ENCODE measurements around the gene BCAT1.

DNA sequence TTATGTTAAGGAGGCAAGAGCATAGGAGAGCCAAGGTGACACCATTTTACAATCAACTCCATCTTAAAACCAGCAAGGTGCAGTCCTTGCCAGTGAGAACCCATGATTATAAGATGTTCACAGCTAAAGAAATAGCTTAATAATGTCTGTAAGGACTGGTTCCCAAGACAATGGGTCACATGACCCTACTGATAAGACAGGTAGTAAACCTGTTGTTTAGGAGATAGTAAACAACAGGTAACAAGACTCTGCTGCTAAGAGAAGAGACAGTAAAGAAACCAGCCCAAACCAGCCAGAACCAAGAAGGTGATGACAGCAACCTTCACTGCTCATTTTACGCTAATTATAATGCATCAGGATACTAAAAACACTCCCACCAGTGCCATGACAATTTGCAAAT, 23.2 kb upstream of the BCAT1 start:
- TF ChIP-seq, protein P1, sequence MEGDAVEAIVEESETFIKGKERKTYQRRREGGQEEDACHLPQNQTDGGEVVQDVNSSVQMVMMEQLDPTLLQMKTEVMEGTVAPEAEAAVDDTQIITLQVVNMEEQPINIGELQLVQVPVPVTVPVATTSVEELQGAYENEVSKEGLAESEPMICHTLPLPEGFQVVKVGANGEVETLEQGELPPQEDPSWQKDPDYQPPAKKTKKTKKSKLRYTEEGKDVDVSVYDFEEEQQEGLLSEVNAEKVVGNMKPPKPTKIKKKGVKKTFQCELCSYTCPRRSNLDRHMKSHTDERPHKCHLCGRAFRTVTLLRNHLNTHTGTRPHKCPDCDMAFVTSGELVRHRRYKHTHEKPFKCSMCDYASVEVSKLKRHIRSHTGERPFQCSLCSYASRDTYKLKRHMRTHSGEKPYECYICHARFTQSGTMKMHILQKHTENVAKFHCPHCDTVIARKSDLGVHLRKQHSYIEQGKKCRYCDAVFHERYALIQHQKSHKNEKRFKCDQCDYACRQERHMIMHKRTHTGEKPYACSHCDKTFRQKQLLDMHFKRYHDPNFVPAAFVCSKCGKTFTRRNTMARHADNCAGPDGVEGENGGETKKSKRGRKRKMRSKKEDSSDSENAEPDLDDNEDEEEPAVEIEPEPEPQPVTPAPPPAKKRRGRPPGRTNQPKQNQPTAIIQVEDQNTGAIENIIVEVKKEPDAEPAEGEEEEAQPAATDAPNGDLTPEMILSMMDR (IDR thresholded peaks at IDR 0.05): no peak
- TF ChIP-seq POLR2AphosphoS5 (IDR thresholded peaks at IDR 0.05; ENCODE audit: low read depth, low read length) (no peak), TCF7L2 (IDR thresholded peaks at IDR 0.05; ENCODE audit: low read depth, low read length) (no peak)
